Caco-2 (cell line): ENCODE data around the gene CDK5RAP3. TPM values are rescaled to one million over a fixed set of nuclear protein-coding genes. Genes with fewer than 3 reads are reported as not detected.

Experiments used
- BruUV-seq: library from RNA; stranded (reverse); fragments of 400-500 nt; replicated peaks from 2 replicates; lab custom pipeline; 2021; lab: Mats Ljungman, UMichigan
- CTCF ChIA-PET: fragments of 300-600 bp; sonication (Branson Sonifier 250); formaldehyde crosslinking; loops from one replicate; lab custom pipeline; 2022; ENCODE audit warnings: antibody characterized with exemption; lab: Charles Lee
- POLR2A ChIA-PET: fragments of 300-600 bp; sonication (Branson Sonifier 250); formaldehyde crosslinking; loops from one replicate; lab custom pipeline; 2022; ENCODE audit warnings: antibody characterized with exemption; lab: Charles Lee
- DNase-seq, 2 experiments: peaks; one replicate each; pipeline versions ENCODE4 v3.0.0 to v3.0.0-alpha.2; 2020 to 2022
- H3K27me3 ChIP-seq: replicated peaks from 2 replicates; pipeline ENCODE4 v1.6.0; 2011; ENCODE audit warnings: low read length; ENCODE audit not compliant: control insufficient read depth, insufficient read depth
- H3K36me3 ChIP-seq: 2 replicates; pipeline ENCODE4 v1.5.1; 2011; ENCODE audit warnings: low read length; ENCODE audit not compliant: control insufficient read depth, insufficient read depth
- H3K4me1 ChIP-seq: fragments of 250-450 bp; sonication (Bioruptor Pico); 2 replicates; pipeline ENCODE4 v1.5.1; 2020; ENCODE audit warnings: mild to moderate bottlenecking
- H3K4me3 ChIP-seq: 2 replicates; pipeline ENCODE4 v1.5.1; 2011; ENCODE audit warnings: low read depth, mild to moderate bottlenecking, control low read depth, low read length
- H3K9me3 ChIP-seq: fragments of 250-450 bp; sonication (Bioruptor Pico); 2 replicates; pipeline ENCODE4 v1.5.1; 2020; ENCODE audit warnings: mild to moderate bottlenecking, moderate library complexity
- H3K27ac Mint-ChIP-seq: one replicate; pipeline ENCODE4 v1.8.0; 2022; ENCODE audit warnings: mixed read lengths; ENCODE audit not compliant: unreplicated experiment
- H3K27me3 Mint-ChIP-seq: one replicate; pipeline ENCODE4 v1.8.0; 2022; ENCODE audit warnings: mixed read lengths; ENCODE audit not compliant: insufficient read depth, unreplicated experiment
- H3K36me3 Mint-ChIP-seq: one replicate; pipeline ENCODE4 v1.8.0; 2022; ENCODE audit warnings: mild to moderate bottlenecking, mixed read lengths; ENCODE audit not compliant: insufficient read depth, unreplicated experiment
- H3K4me1 Mint-ChIP-seq: one replicate; pipeline ENCODE4 v1.8.0; 2022; ENCODE audit warnings: low read depth, mixed read lengths; ENCODE audit not compliant: unreplicated experiment
- H3K4me3 Mint-ChIP-seq: one replicate; pipeline ENCODE4 v1.8.0; 2022; ENCODE audit warnings: mild to moderate bottlenecking, moderate library complexity, mixed read lengths; ENCODE audit not compliant: unreplicated experiment
- H3K9me3 Mint-ChIP-seq: one replicate; pipeline ENCODE4 v1.8.0; 2022; ENCODE audit warnings: mixed read lengths; ENCODE audit not compliant: unreplicated experiment
- intact Hi-C: fragments of 100-400 bp; cut with micrococcal nuclease; formaldehyde crosslinking; loops from one replicate; pipeline ENCODE4 v1.10.0; 2022; ENCODE audit not compliant: unreplicated experiment
- total RNA-seq: library from RNA; stranded (reverse); gene quantifications from 2 replicates; pipeline ENCODE4 v1.2.3, GENCODE V29; 2022
- TF ChIP-seq, protein P1 (sequence below), 2 experiments: fragments of 200-600 bp in 1 of 2; IDR thresholded peaks; 1 replicate in 1 of 2; 2 replicates in 1 of 2; pipeline versions ENCODE4 v1.5.1 to v1.8.0; 2011 to 2022; ENCODE audit warnings: antibody characterized with exemption in 1 of 2, control low read depth in 1 of 2, inconsistent platforms in 1 of 2, low read depth in 1 of 2, low read length in 1 of 2, mild to moderate bottlenecking in 1 of 2, moderate library complexity in 1 of 2; ENCODE audit not compliant: insufficient read depth in 1 of 2, severe bottlenecking in 1 of 2, unreplicated experiment in 1 of 2

The CDK5RAP3 gene
- total RNA-seq, 1 experiment from 2014 or later: 425 TPM

GRCh38 chr17:47957591-47958490, 13.1 kb upstream of the CDK5RAP3 start, which contains the start of gene PRR15L:
Gene PRR15L, minus strand, starts transcription at chr17:47957883. Its CDS starts 4,649 bp downstream, at chr17:47953234.
- BruUV-seq: TSS peak; percentile 40
- no peaks in the 10 kb centered on the region for H3K27me3 Mint-ChIP-seq
- peak within 1 kb of the TSS; percentile 67 for H3K4me3 Mint-ChIP-seq
- peak; percentile 89 to 93 for DNase-seq
- H3K27me3 ChIP-seq: no peaks in the 10 kb centered on the region
- H3K4me3 ChIP-seq: peak within 1 kb of the TSS; percentile 59
- H3K9me3 ChIP-seq: no peaks in the 10 kb centered on the region
- H3K4me1 ChIP-seq: peaks cover 67% of the 10 kb centered on the region
- TF ChIP-seq, protein P1, sequence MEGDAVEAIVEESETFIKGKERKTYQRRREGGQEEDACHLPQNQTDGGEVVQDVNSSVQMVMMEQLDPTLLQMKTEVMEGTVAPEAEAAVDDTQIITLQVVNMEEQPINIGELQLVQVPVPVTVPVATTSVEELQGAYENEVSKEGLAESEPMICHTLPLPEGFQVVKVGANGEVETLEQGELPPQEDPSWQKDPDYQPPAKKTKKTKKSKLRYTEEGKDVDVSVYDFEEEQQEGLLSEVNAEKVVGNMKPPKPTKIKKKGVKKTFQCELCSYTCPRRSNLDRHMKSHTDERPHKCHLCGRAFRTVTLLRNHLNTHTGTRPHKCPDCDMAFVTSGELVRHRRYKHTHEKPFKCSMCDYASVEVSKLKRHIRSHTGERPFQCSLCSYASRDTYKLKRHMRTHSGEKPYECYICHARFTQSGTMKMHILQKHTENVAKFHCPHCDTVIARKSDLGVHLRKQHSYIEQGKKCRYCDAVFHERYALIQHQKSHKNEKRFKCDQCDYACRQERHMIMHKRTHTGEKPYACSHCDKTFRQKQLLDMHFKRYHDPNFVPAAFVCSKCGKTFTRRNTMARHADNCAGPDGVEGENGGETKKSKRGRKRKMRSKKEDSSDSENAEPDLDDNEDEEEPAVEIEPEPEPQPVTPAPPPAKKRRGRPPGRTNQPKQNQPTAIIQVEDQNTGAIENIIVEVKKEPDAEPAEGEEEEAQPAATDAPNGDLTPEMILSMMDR (IDR thresholded peaks at IDR 0.05; ENCODE audit: insufficient read depth in 1 of 2, low read depth in 1 of 2, low read length in 1 of 2, severe bottlenecking in 1 of 2, unreplicated experiment in 1 of 2): no peak
- peaks cover 7% of the 10 kb centered on the region for H3K9me3 Mint-ChIP-seq
- H3K4me1 Mint-ChIP-seq: peaks cover 53% of the 10 kb centered on the region
- peaks cover 11% of the 10 kb centered on the region; the same call in 1 of the 2 replicates for H3K36me3 ChIP-seq
- peak within 1 kb of the TSS; percentile 35 for H3K27ac Mint-ChIP-seq
- intact Hi-C loops: loop anchor here (1.0 kb wide), 3 partner anchors 8 to 12 kb away; no protein-coding TSS in a partner anchor
- peaks cover 24% of the 10 kb centered on the region for H3K36me3 Mint-ChIP-seq
- ChIA-PET POLR2A (interaction anchor here (0.6 to 3.1 kb wide), 10 partner anchors 8 to 655 kb away, joined by 3 to 64 read pairs (median 9); partner anchors contain the start of genes CDK5RAP3, LRRC46, MRPL10 and PNPO), CTCF (interaction anchor here (0.6 to 8.3 kb wide), 22 partner anchors 8 to 1405 kb away, joined by 3 to 157 read pairs (median 6); partner anchors contain the start of genes CDK5RAP3, LRRC46, MRPL10 and NFE2L1)

DNA sequence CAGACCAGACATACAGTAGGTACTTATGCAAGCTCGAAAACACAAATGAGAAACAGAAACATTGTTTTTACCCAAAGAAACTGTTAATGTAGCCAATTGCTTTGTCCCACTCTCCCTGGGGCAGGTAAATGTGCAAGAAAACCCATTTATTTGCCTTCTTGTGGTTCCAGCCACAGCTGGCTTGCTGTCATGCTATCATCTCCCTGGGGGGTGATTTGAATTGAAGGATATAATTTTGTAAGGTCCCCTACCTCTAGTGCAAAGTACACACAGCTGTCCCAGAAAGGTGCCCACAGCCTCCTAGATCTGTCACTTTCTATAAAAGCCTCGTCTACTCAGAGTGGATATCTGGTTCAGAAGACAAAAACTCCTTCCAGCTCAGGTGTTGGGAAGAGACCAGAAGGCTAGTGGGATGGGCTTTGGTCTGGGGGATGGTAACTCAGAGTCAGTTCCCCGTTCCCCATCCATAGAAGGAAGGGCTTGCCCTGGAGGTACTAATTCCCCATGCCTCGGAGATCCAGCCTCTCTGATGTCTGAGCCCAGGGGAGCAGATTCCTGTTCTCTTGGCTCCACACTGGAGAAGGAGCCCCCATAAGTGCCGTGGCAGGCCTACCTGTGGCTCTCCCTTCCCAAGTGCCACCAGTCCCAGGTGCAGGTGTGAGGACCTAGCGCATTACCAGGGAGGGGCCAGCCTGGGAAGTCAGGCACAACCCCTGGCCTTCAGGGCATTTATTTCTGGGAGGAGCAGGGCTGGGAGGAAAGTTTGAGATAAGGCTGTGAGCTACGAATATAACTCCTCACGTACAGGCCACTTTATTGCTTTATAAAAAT, 10.9 kb upstream of the CDK5RAP3 start:
- Histone ChIP-seq H3K4me3 (0 out of 2 replicates have a peak overlapping the region, but pooled peaks have one; percentile 5), H3K36me3 (peaks cover 8% of the 10 kb centered on the region; the same call in 1 of the 2 replicates), H3K9me3 (no peaks in the 10 kb centered on the region), H3K27me3 (no peaks in the 10 kb centered on the region), H3K4me1 (peaks cover 77% of the 10 kb centered on the region)
- Mint-ChIP-seq H3K9me3 (peaks cover 7% of the 10 kb centered on the region), H3K4me1 (peaks cover 56% of the 10 kb centered on the region), H3K4me3 (no peak overlapping the region), H3K36me3 (peaks cover 14% of the 10 kb centered on the region), H3K27ac (peak overlapping the region; percentile 35), H3K27me3 (no peaks in the 10 kb centered on the region)
- intact Hi-C loops: no loop called here
- TF ChIP-seq, protein P1 (IDR thresholded peaks at IDR 0.05; ENCODE audit: insufficient read depth in 1 of 2, low read depth in 1 of 2, low read length in 1 of 2, severe bottlenecking in 1 of 2, unreplicated experiment in 1 of 2): no peak
- peak; percentile 80 to 90 for DNase-seq
- ChIA-PET POLR2A (interaction anchor here (0.5 to 2.2 kb wide), 8 partner anchors 9 to 309 kb away, joined by 3 to 17 read pairs (median 4); partner anchors contain the start of genes CDK5RAP3 and PNPO), CTCF (interaction anchor here (0.6 to 8.3 kb wide), 9 partner anchors 9 to 1223 kb away, joined by 3 to 157 read pairs (median 3); partner anchors contain the start of genes CDK5RAP3 and PNPO)
- no TSS peak for BruUV-seq
